ENCODE results near the gene POF1B. TPM values are rescaled to one million over a fixed set of nuclear protein-coding genes. Genes with fewer than 3 reads are reported as not detected.
"Not testable (repeated sequence)": the region's sequence is repeated elsewhere in the genome, so short reads cannot be mapped to it uniquely, and the experiment has no call there.

POF1B gene
- total RNA-seq, 4 donors from 2014 or later, result 0.16 to 2.4 (median 0.73) TPM

DNA sequence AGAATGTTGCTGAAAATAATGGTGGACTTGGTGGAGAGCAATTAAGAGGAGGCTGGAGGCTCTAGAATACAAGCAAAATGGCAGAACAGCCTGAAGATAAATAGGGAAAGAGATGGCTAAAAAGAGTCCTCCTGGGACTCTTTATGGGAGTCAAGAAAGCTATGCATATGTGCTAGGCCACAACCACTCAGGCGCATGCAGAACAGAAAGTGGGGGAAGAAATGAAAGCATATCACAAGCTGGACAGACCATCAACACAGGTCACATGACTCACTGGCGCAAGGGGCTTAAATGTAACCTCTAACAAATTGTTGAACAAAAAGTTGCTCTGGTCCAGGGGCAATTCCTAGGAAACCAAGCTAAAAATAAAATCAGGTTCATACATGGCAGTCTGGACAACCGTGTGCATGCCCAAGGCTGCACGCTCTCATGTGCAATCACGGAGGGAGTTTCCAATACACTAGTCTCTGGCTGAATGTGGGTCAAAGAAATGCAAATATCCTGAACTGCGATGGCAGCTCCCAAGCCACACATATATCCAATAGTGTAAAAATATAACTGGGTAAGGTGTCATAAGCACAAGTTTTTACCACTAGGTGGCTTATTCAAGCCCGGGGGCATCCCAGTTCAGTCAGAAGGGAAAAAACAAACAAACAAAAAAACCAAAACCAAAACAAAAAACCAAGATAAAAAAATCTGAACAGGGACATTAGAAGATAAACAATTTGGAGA, 90.3 kb downstream of the POF1B start:
- no peaks in the 10 kb centered on the region for H3K9me3 ChIP-seq
- TF ChIP-seq POLR2A (IDR thresholded peaks at IDR 0.05) (no peak), POLR2AphosphoS5 (IDR thresholded peaks at IDR 0.05) (no peak), EP300 (IDR thresholded peaks at IDR 0.05) (no peak)
- TF ChIP-seq, protein P1, sequence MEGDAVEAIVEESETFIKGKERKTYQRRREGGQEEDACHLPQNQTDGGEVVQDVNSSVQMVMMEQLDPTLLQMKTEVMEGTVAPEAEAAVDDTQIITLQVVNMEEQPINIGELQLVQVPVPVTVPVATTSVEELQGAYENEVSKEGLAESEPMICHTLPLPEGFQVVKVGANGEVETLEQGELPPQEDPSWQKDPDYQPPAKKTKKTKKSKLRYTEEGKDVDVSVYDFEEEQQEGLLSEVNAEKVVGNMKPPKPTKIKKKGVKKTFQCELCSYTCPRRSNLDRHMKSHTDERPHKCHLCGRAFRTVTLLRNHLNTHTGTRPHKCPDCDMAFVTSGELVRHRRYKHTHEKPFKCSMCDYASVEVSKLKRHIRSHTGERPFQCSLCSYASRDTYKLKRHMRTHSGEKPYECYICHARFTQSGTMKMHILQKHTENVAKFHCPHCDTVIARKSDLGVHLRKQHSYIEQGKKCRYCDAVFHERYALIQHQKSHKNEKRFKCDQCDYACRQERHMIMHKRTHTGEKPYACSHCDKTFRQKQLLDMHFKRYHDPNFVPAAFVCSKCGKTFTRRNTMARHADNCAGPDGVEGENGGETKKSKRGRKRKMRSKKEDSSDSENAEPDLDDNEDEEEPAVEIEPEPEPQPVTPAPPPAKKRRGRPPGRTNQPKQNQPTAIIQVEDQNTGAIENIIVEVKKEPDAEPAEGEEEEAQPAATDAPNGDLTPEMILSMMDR (IDR thresholded peaks at IDR 0.05), result no peak
- H3K36me3 ChIP-seq, result no peaks in the 10 kb centered on the region
- no peaks in the 10 kb centered on the region for H3K27me3 ChIP-seq
- no peak for ATAC-seq
- no peak overlapping the region for H3K4me3 ChIP-seq
- 73 to 86% methylated on average over 3 to 5 of the region's 7 CpGs for WGBS, 2 donors (ENCODE audit: low coverage in 1 of 2)
- no peak overlapping the region for H3K27ac ChIP-seq
- no peaks in the 10 kb centered on the region for H3K4me1 ChIP-seq

- not testable (repeated sequence) for H3K27ac ChIP-seq, H3K9me3 ChIP-seq, ATAC-seq, H3K4me3 ChIP-seq, H3K36me3 ChIP-seq, H3K27me3 ChIP-seq, H3K4me1 ChIP-seq
- WGBS, 2 donors (ENCODE audit: low coverage in 1 of 2), result 71 to 95% methylated on average over 1 to 4 of the region's 6 CpGs
Observed at GRCh38 chrX:85285286-85285685, 94.2 kb downstream of the POF1B start.

DNA sequence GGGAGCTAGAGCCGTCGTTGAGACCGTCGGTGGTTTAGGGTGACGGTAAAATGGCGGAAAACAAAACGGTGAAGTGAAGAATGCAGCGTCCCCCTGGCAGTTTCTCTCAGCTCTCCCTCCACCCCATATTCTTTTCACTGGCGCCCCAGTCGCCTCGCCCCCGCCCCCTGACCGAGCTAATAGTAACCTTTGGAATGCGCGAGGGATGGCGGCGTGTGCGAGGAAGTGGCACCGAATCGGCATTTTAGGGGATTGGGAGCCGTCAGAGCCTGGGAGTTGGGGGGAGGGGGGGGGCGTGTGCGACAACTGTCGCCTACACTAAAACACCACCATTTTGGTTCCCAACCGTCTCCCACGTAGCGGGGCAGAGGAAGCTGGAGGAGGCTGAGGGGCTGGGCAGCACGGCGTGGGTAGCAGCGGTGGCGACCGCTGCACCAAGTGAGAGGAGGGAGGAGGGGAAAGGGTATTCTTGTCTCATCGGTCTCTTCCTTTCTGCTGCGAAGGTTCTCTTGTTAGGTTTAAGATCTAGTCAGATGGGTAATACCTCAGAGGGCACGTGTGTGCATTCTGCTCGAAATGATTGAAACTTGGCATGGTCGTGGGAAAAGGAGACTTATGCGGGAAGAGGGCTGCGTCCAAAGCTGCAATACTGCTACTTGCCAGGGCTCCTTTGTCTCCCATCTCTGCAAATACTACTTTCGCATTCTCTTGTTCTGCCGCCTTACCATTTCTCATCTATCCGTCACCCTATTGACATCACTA, 134.8 kb downstream of the POF1B start:
- H3K4me3 ChIP-seq, result peak overlapping the region; percentile 36 to 57
- TF ChIP-seq POLR2A (IDR thresholded peaks at IDR 0.05), result no peak
- TF ChIP-seq, protein P1 (IDR thresholded peaks at IDR 0.05), result no peak
- no peaks in the 10 kb centered on the region for H3K4me1 ChIP-seq
- 0 to 23% methylated on average over 4 to 18 of the region's 42 CpGs for WGBS, 2 donors (ENCODE audit: low coverage in 1 of 2)
- no peaks in the 10 kb centered on the region for H3K36me3 ChIP-seq
- H3K9me3 ChIP-seq, result no peaks in the 10 kb centered on the region
- peak; percentile 32 for ATAC-seq
- H3K27me3 ChIP-seq, result no peaks in the 10 kb centered on the region
- H3K27ac ChIP-seq, result peak overlapping the region in 2 of 4 donors; percentile 42 to 47

DNA sequence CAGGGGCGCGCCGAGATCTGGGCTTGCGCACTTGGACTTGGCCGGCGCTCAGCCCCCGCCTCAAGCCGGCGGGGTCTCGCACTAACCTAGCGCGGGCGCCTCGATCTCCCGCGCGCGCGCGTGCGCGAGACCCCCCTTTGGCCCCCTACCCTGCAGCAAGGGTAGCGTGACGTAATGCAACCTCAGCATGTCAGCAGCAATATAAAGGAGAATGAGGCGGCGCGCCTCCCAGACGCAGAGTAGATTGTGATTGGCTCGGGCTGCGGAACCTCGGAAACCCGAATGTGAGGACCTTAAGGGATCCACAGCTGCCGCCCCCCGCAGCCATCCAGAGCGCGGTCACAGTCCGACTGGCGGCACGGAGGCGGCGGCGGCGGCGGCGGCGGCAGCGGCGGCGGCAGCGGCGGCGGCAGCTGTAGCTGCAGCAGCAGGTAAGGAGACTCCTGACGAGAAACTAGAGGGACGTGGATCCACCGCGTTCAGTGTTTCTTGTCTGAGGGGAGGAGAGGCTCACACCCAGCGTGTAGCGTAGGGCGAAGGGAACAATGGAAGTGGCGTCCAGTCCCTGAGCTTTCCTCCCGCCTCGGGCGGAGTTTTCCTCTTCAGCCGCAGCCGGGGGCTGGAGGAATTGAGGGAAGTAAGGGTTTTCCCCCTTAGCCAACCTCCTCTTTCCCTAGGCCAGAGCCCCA, 135.6 kb downstream of the POF1B start, which contains the start of the genes SATL1 and ZNF711:
SATL1 (minus strand) TSS at position 19 of the 689 bp plus-strand sequence. CDS start 134,811 bp downstream, outside the sequence.
ZNF711 (plus strand) TSS at position 231 of the 689 bp plus-strand sequence. CDS start 3,582 bp downstream, outside the sequence.
- ATAC-seq, result peak; percentile 70
- peak within 1 kb of the TSS in 2 of 4 donors; percentile 42 to 47 for H3K27ac ChIP-seq

More for the DNA sequence above, 135.6 kb downstream of the POF1B start, which contains the start of the genes SATL1 and ZNF711:
- Histone ChIP-seq H3K9me3 (no peaks in the 10 kb centered on the region), H3K4me3 (peak within 1 kb of the TSS; percentile 36 to 57), H3K4me1 (no peaks in the 10 kb centered on the region), H3K36me3 (no peaks in the 10 kb centered on the region), H3K27me3 (no peaks in the 10 kb centered on the region)
- WGBS, 2 donors (ENCODE audit: low coverage in 1 of 2), result no CpG with 5 or more reads among the region's 65 CpGs
- TF ChIP-seq, protein P1 (IDR thresholded peaks at IDR 0.05), result no peak
- no peak for TF ChIP-seq POLR2A (IDR thresholded peaks at IDR 0.05)
- no peak for TF ChIP-seq POLR2AphosphoS5 (IDR thresholded peaks at IDR 0.05)
- TF ChIP-seq EP300 (IDR thresholded peaks at IDR 0.05), result no peak
